HCT116 (cell line): Measurements from ENCODE around the gene ETFA. TPM values are rescaled to one million over a fixed set of nuclear protein-coding genes. Genes with fewer than 3 reads are reported as not detected.

ENCODE experiments used
- ATAC-seq: fragments of 200-7000 bp; cut with Tn5 transposase; 2 replicates; pipeline ENCODE4 v1.9.1; 2020; ENCODE audit warnings: mild to moderate bottlenecking, moderate library complexity
- BruUV-seq: library from RNA; stranded (reverse); fragments of 400-500 nt; replicated peaks from 2 replicates; lab custom pipeline; 2021; lab: Mats Ljungman, UMichigan
- CTCF ChIA-PET: fragments of 300-600 bp; sonication (Branson Sonifier 250); formaldehyde crosslinking; loops from one replicate; lab custom pipeline; 2021; ENCODE audit warnings: antibody characterized with exemption; lab: Charles Lee
- POLR2A ChIA-PET: fragments of 300-600, 350-600 bp; sonication (Branson Sonifier 250); formaldehyde crosslinking; loops from one replicate; lab custom pipeline; 2021; ENCODE audit warnings: antibody characterized with exemption; lab: Charles Lee
- RAD21 ChIA-PET, 2 experiments: fragments of 300-600 bp; sonication (Branson Sonifier 250); formaldehyde crosslinking; loops; one replicate each; lab custom pipeline; 2023; ENCODE audit warnings: low total read pairs in 2 of 2; ENCODE audit not compliant: uncharacterized antibody in 2 of 2, unreplicated experiment in 2 of 2, low non-redundant PET in 1 of 2; lab: Charles Lee
- DNase-seq: peaks from one replicate; pipeline ENCODE4 v3.0.0-alpha.2; 2010; ENCODE audit warnings: low read depth, low spot score
- H2AFZ ChIP-seq: fragments of 200-600 bp; shearing (Covaris generic), sonication (generic); 2 replicates; pipeline ENCODE4 v1.6.1; 2017; ENCODE audit warnings: low read depth, mixed run types, mixed read lengths, antibody characterized with exemption, low read length; ENCODE audit not compliant: poor library complexity, severe bottlenecking
- H3K27ac ChIP-seq: 2 replicates; pipeline ENCODE4 v1.5.1; 2012; ENCODE audit warnings: low read depth, low read length
- H3K27me3 ChIP-seq: fragments of 200-600 bp; sonication (generic); 2 replicates; pipeline ENCODE4 v1.6.1; 2016; ENCODE audit warnings: mixed run types, low read length, mixed read lengths; ENCODE audit not compliant: insufficient read depth
- H3K36me3 ChIP-seq, 2 experiments: fragments of 200-500 bp in 1 of 2; fragments of 200-600 bp in 1 of 2; sonication (Bioruptor generic) in 1 of 2; sonication (generic) in 1 of 2; 2 replicates each; pipeline versions ENCODE4 v1.5.1 to v1.6.1; 2014 to 2016; ENCODE audit warnings: low read length in 2 of 2, inconsistent platforms in 1 of 2, mixed read lengths in 1 of 2, mixed run types in 1 of 2; ENCODE audit not compliant: insufficient read depth in 2 of 2, control insufficient read depth in 1 of 2
- H3K4me1 ChIP-seq, 2 experiments: fragments of 200-600 bp in 1 of 2; sonication (generic) in 1 of 2; 2 replicates each; pipeline versions ENCODE4 v1.5.1 to v1.6.1; 2012 to 2017; ENCODE audit warnings: low read length in 2 of 2, inconsistent platforms in 1 of 2, mild to moderate bottlenecking in 1 of 2, mixed read lengths in 1 of 2, mixed run types in 1 of 2, moderate library complexity in 1 of 2; ENCODE audit not compliant: insufficient read depth in 2 of 2, control insufficient read depth in 1 of 2
- H3K4me2 ChIP-seq: fragments of 200-600 bp; sonication (generic); 2 replicates; pipeline ENCODE4 v1.6.1; 2017; ENCODE audit warnings: mixed run types, low read length, mixed read lengths
- H3K4me3 ChIP-seq, 2 experiments: fragments of 200-600 bp in 1 of 2; sonication (generic) in 1 of 2; replicated peaks in 1 of 2; 2 replicates each; pipeline ENCODE4 v1.5.1; 2011 to 2016; ENCODE audit warnings: low read length in 2 of 2, control low read depth in 1 of 2, low read depth in 1 of 2, mild to moderate bottlenecking in 1 of 2, mixed read lengths in 1 of 2, mixed run types in 1 of 2
- H3K79me2 ChIP-seq: fragments of 200-600 bp; sonication (generic); 2 replicates; pipeline ENCODE4 v1.6.1; 2017; ENCODE audit warnings: mild to moderate bottlenecking, mixed run types, low read length, moderate library complexity, mixed read lengths; ENCODE audit not compliant: insufficient read depth
- H3K9ac ChIP-seq: fragments of 200-600 bp; sonication (generic); 2 replicates; pipeline ENCODE4 v1.6.1; 2016; ENCODE audit warnings: low read length, mixed read lengths
- H3K9me2 ChIP-seq: fragments of 200-600 bp; sonication (generic), shearing (Covaris generic); 2 replicates; pipeline ENCODE4 v1.6.1; 2017; ENCODE audit warnings: mixed run types, mild to moderate bottlenecking, moderate library complexity; ENCODE audit not compliant: insufficient read depth
- H3K9me3 ChIP-seq, 2 experiments: fragments of 200-500 bp in 1 of 2; fragments of 200-600 bp in 1 of 2; sonication (Bioruptor generic) in 1 of 2; sonication (generic) in 1 of 2; 2 replicates each; pipeline ENCODE4 v1.6.1; 2014 to 2017; ENCODE audit warnings: low read length in 2 of 2, mixed read lengths in 2 of 2, inconsistent platforms in 1 of 2, low read depth in 1 of 2, mild to moderate bottlenecking in 1 of 2, mixed run types in 1 of 2, moderate library complexity in 1 of 2; ENCODE audit not compliant: control insufficient read depth in 1 of 2, insufficient read depth in 1 of 2
- H4K20me1 ChIP-seq: fragments of 200-600 bp; sonication (generic), shearing (Covaris generic); 2 replicates; pipeline ENCODE4 v1.6.1; 2017; ENCODE audit warnings: mixed run types, mild to moderate bottlenecking, moderate library complexity; ENCODE audit not compliant: insufficient read depth
- CBX3 ChIP-seq: IDR thresholded peaks from 2 replicates; pipeline ENCODE4 v1.6.1; 2012; ENCODE audit warnings: low read depth
- CEBPB ChIP-seq: IDR thresholded peaks from 2 replicates; pipeline ENCODE4 v1.6.1; 2012; ENCODE audit warnings: low read depth
- CTCF ChIP-seq, 3 experiments: fragments of 200-600 bp in 1 of 3; sonication (generic) in 1 of 3; IDR thresholded peaks in 2 of 3; conservative IDR thresholded peaks in 1 of 3; 2 replicates each; pipeline ENCODE4 v1.5.1; 2012 to 2017; ENCODE audit warnings: low read depth in 2 of 3, low read length in 2 of 3, antibody characterized with exemption in 1 of 3, borderline replicate concordance in 1 of 3, control low read depth in 1 of 3, mild to moderate bottlenecking in 1 of 3, mixed read lengths in 1 of 3, mixed run types in 1 of 3, moderate library complexity in 1 of 3; ENCODE audit not compliant: insufficient read depth in 1 of 3
- ELF1 ChIP-seq: IDR thresholded peaks from 2 replicates; pipeline ENCODE4 v1.6.1; 2012; ENCODE audit warnings: low read depth, borderline replicate concordance
- EZH2 ChIP-seq: fragments of 200-600 bp; sonication (generic); IDR thresholded peaks from 2 replicates; pipeline ENCODE4 v1.6.1; 2017; ENCODE audit warnings: antibody characterized with exemption, mixed run types
- EZH2phosphoT487 ChIP-seq: fragments of 200-600 bp; IDR thresholded peaks from 2 replicates; pipeline ENCODE4 v1.6.1; 2018; ENCODE audit warnings: antibody characterized with exemption, borderline replicate concordance
- FOSL1 ChIP-seq: IDR thresholded peaks from 2 replicates; pipeline ENCODE4 v1.6.1; 2012; ENCODE audit warnings: low read depth
- MAX ChIP-seq: IDR thresholded peaks from 2 replicates; pipeline ENCODE4 v1.6.1; 2012
- POLR2A ChIP-seq: IDR thresholded peaks from 2 replicates; pipeline ENCODE4 v1.7.0; 2011; ENCODE audit warnings: borderline replicate concordance; ENCODE audit not compliant: insufficient read depth, insufficient read length; ENCODE audit errors: extremely low read depth
- POLR2AphosphoS5 ChIP-seq: IDR thresholded peaks from 2 replicates; pipeline ENCODE4 v1.6.1; 2011; ENCODE audit warnings: mild to moderate bottlenecking, low read depth, low read length, moderate library complexity
- RAD21 ChIP-seq: IDR thresholded peaks from 2 replicates; pipeline ENCODE4 v1.6.1; 2012; ENCODE audit warnings: low read depth, mild to moderate bottlenecking
- REST ChIP-seq: IDR thresholded peaks from 2 replicates; pipeline ENCODE4 v1.6.1; 2012; ENCODE audit warnings: low read depth
- SIN3A ChIP-seq: IDR thresholded peaks from 2 replicates; pipeline ENCODE4 v1.6.1; 2012; ENCODE audit warnings: low read depth
- TCF7L2 ChIP-seq: IDR thresholded peaks from 2 replicates; pipeline ENCODE4 v1.7.0; 2011; ENCODE audit warnings: borderline replicate concordance, inconsistent platforms; ENCODE audit not compliant: insufficient read depth, insufficient read length; ENCODE audit errors: extremely low read depth
- YY1 ChIP-seq: IDR thresholded peaks from 2 replicates; pipeline ENCODE4 v1.6.1; 2011; ENCODE audit warnings: low read length, low read depth, moderate library complexity, mild to moderate bottlenecking; ENCODE audit not compliant: insufficient replicate concordance; ENCODE audit errors: extremely low read depth
- ZBTB33 ChIP-seq: IDR thresholded peaks from 2 replicates; pipeline ENCODE4 v1.6.1; 2011; ENCODE audit warnings: mild to moderate bottlenecking, low read length, moderate library complexity; ENCODE audit not compliant: insufficient replicate concordance; ENCODE audit errors: extremely low read depth
- ZFX ChIP-seq: fragments of 450-650 bp; IDR thresholded peaks from 2 replicates; pipeline ENCODE4 v1.6.1; 2017
- intact Hi-C: fragments of 100-400 bp; cut with micrococcal nuclease; formaldehyde crosslinking; loops from 2 replicates; pipeline ENCODE4 v1.10.0; 2022
- total RNA-seq: library from RNA; stranded (reverse); gene quantifications from one replicate; pipeline ENCODE4 v1.2.1, GENCODE V29; 2021; ENCODE audit not compliant: unreplicated experiment

ETFA gene
- total RNA-seq, 1 experiment from 2014 or later = 144 TPM

GRCh38 chr15:76245072-76245610 lies 66.1 kb downstream of the ETFA start (continued):
- TF ChIP-seq POLR2AphosphoS5 (no peak), MAX (no peak), FOSL1 (no peak), CBX3 (no peak), ZFX (no peak)
- TF ChIP-seq, all 23 proteins: peak for 0

- no peak overlapping the region for H3K4me3 ChIP-seq
- H3K27me3 ChIP-seq = no peaks in the 10 kb centered on the region
- H3K4me1 ChIP-seq = no peaks in the 10 kb centered on the region
- H3K9me2 ChIP-seq = no peaks in the 10 kb centered on the region
- no peak overlapping the region for H3K27ac ChIP-seq
- H3K79me2 ChIP-seq = no peaks in the 10 kb centered on the region
- no peaks in the 10 kb centered on the region for H3K9me3 ChIP-seq
- intact Hi-C loops = loop anchor here (5.0 kb wide), 1 partner anchor 603 kb away; no protein-coding TSS in a partner anchor
- no peaks in the 10 kb centered on the region; the same call in 1 of the 2 replicates for H4K20me1 ChIP-seq
- H3K36me3 ChIP-seq = no peaks in the 10 kb centered on the region; a peak in 1 of 4 replicates
- POLR2A ChIA-PET = no interaction called here
- no TSS peak for BruUV-seq
- RAD21 ChIA-PET = no interaction called here
- CTCF ChIA-PET = no interaction called here
- DNase-seq (no peak), ATAC-seq (no peak)
- H3K9ac ChIP-seq = no peak overlapping the region
- H2AFZ ChIP-seq = no peak overlapping the region
- no peak overlapping the region for H3K4me2 ChIP-seq
- TF ChIP-seq CTCF (IDR thresholded peaks at IDR 0.05 in 2 of 3, conservative IDR thresholded peaks at IDR 0.05 in 1 of 3; ENCODE audit: borderline replicate concordance in 1 of 3, insufficient read depth in 1 of 3, low read depth in 2 of 3, low read length in 2 of 3) = no peak
- TF ChIP-seq SIN3A = no peak
- TF ChIP-seq ELF1 = no peak
- no peak for TF ChIP-seq POLR2A
- TF ChIP-seq EZH2 = no peak
- TF ChIP-seq FOSL1 = no peak
- TF ChIP-seq TCF7L2 = no peak
- no peak for TF ChIP-seq CEBPB
- no peak for TF ChIP-seq RAD21
- TF ChIP-seq EZH2phosphoT487 = no peak
- TF ChIP-seq MAX = no peak
- TF ChIP-seq CBX3 = no peak
- no peak for TF ChIP-seq ZBTB33
- no peak for TF ChIP-seq REST
- TF ChIP-seq ZFX = no peak
- TF ChIP-seq YY1 = no peak
Observed at GRCh38 chr15:76239786-76240185, 71.5 kb downstream of the ETFA start.
